HCT116 (cell line): ENCODE measurements around the gene CHST9. TPM values are rescaled to one million over a fixed set of nuclear protein-coding genes. Genes with fewer than 3 reads are reported as not detected.

Experiments
- ATAC-seq: fragments of 200-7000 bp; cut with Tn5 transposase; 2 replicates; pipeline ENCODE4 v1.9.1; 2020; ENCODE audit warnings: mild to moderate bottlenecking, moderate library complexity
- BruUV-seq: library from RNA; stranded (reverse); fragments of 400-500 nt; replicated peaks from 2 replicates; lab custom pipeline; 2021; lab: Mats Ljungman, UMichigan
- CTCF ChIA-PET: fragments of 300-600 bp; sonication (Branson Sonifier 250); formaldehyde crosslinking; loops from one replicate; lab custom pipeline; 2021; ENCODE audit warnings: antibody characterized with exemption; lab: Charles Lee
- POLR2A ChIA-PET: fragments of 300-600, 350-600 bp; sonication (Branson Sonifier 250); formaldehyde crosslinking; loops from one replicate; lab custom pipeline; 2021; ENCODE audit warnings: antibody characterized with exemption; lab: Charles Lee
- RAD21 ChIA-PET, 2 experiments: fragments of 300-600 bp; sonication (Branson Sonifier 250); formaldehyde crosslinking; loops; one replicate each; lab custom pipeline; 2023; ENCODE audit warnings: low total read pairs in 2 of 2; ENCODE audit not compliant: uncharacterized antibody in 2 of 2, unreplicated experiment in 2 of 2, low non-redundant PET in 1 of 2; lab: Charles Lee
- DNase-seq: peaks from one replicate; pipeline ENCODE4 v3.0.0-alpha.2; 2010; ENCODE audit warnings: low read depth, low spot score
- H2AFZ ChIP-seq: fragments of 200-600 bp; shearing (Covaris generic), sonication (generic); 2 replicates; pipeline ENCODE4 v1.6.1; 2017; ENCODE audit warnings: low read depth, mixed run types, mixed read lengths, antibody characterized with exemption, low read length; ENCODE audit not compliant: poor library complexity, severe bottlenecking
- H3K27ac ChIP-seq: 2 replicates; pipeline ENCODE4 v1.5.1; 2012; ENCODE audit warnings: low read depth, low read length
- H3K27me3 ChIP-seq: fragments of 200-600 bp; sonication (generic); 2 replicates; pipeline ENCODE4 v1.6.1; 2016; ENCODE audit warnings: mixed run types, low read length, mixed read lengths; ENCODE audit not compliant: insufficient read depth
- H3K36me3 ChIP-seq, 2 experiments: fragments of 200-500 bp in 1 of 2; fragments of 200-600 bp in 1 of 2; sonication (Bioruptor generic) in 1 of 2; sonication (generic) in 1 of 2; 2 replicates each; pipeline versions ENCODE4 v1.5.1 to v1.6.1; 2014 to 2016; ENCODE audit warnings: low read length in 2 of 2, inconsistent platforms in 1 of 2, mixed read lengths in 1 of 2, mixed run types in 1 of 2; ENCODE audit not compliant: insufficient read depth in 2 of 2, control insufficient read depth in 1 of 2
- H3K4me1 ChIP-seq, 2 experiments: fragments of 200-600 bp in 1 of 2; sonication (generic) in 1 of 2; 2 replicates each; pipeline versions ENCODE4 v1.5.1 to v1.6.1; 2012 to 2017; ENCODE audit warnings: low read length in 2 of 2, inconsistent platforms in 1 of 2, mild to moderate bottlenecking in 1 of 2, mixed read lengths in 1 of 2, mixed run types in 1 of 2, moderate library complexity in 1 of 2; ENCODE audit not compliant: insufficient read depth in 2 of 2, control insufficient read depth in 1 of 2
- H3K4me2 ChIP-seq: fragments of 200-600 bp; sonication (generic); 2 replicates; pipeline ENCODE4 v1.6.1; 2017; ENCODE audit warnings: mixed run types, low read length, mixed read lengths
- H3K4me3 ChIP-seq, 2 experiments: fragments of 200-600 bp in 1 of 2; sonication (generic) in 1 of 2; replicated peaks in 1 of 2; 2 replicates each; pipeline ENCODE4 v1.5.1; 2011 to 2016; ENCODE audit warnings: low read length in 2 of 2, control low read depth in 1 of 2, low read depth in 1 of 2, mild to moderate bottlenecking in 1 of 2, mixed read lengths in 1 of 2, mixed run types in 1 of 2
- H3K79me2 ChIP-seq: fragments of 200-600 bp; sonication (generic); 2 replicates; pipeline ENCODE4 v1.6.1; 2017; ENCODE audit warnings: mild to moderate bottlenecking, mixed run types, low read length, moderate library complexity, mixed read lengths; ENCODE audit not compliant: insufficient read depth
- H3K9ac ChIP-seq: fragments of 200-600 bp; sonication (generic); 2 replicates; pipeline ENCODE4 v1.6.1; 2016; ENCODE audit warnings: low read length, mixed read lengths
- H3K9me2 ChIP-seq: fragments of 200-600 bp; sonication (generic), shearing (Covaris generic); 2 replicates; pipeline ENCODE4 v1.6.1; 2017; ENCODE audit warnings: mixed run types, mild to moderate bottlenecking, moderate library complexity; ENCODE audit not compliant: insufficient read depth
- H3K9me3 ChIP-seq, 2 experiments: fragments of 200-500 bp in 1 of 2; fragments of 200-600 bp in 1 of 2; sonication (Bioruptor generic) in 1 of 2; sonication (generic) in 1 of 2; 2 replicates each; pipeline ENCODE4 v1.6.1; 2014 to 2017; ENCODE audit warnings: low read length in 2 of 2, mixed read lengths in 2 of 2, inconsistent platforms in 1 of 2, low read depth in 1 of 2, mild to moderate bottlenecking in 1 of 2, mixed run types in 1 of 2, moderate library complexity in 1 of 2; ENCODE audit not compliant: control insufficient read depth in 1 of 2, insufficient read depth in 1 of 2
- H4K20me1 ChIP-seq: fragments of 200-600 bp; sonication (generic), shearing (Covaris generic); 2 replicates; pipeline ENCODE4 v1.6.1; 2017; ENCODE audit warnings: mixed run types, mild to moderate bottlenecking, moderate library complexity; ENCODE audit not compliant: insufficient read depth
- ATF3 ChIP-seq: IDR thresholded peaks from 2 replicates; pipeline ENCODE4 v1.6.1; 2012
- CEBPB ChIP-seq: IDR thresholded peaks from 2 replicates; pipeline ENCODE4 v1.6.1; 2012; ENCODE audit warnings: low read depth
- EGR1 ChIP-seq: IDR thresholded peaks from 2 replicates; pipeline ENCODE4 v1.6.1; 2012; ENCODE audit warnings: low read depth
- ELF1 ChIP-seq: IDR thresholded peaks from 2 replicates; pipeline ENCODE4 v1.6.1; 2012; ENCODE audit warnings: low read depth, borderline replicate concordance
- EZH2 ChIP-seq: fragments of 200-600 bp; sonication (generic); IDR thresholded peaks from 2 replicates; pipeline ENCODE4 v1.6.1; 2017; ENCODE audit warnings: antibody characterized with exemption, mixed run types
- EZH2phosphoT487 ChIP-seq: fragments of 200-600 bp; IDR thresholded peaks from 2 replicates; pipeline ENCODE4 v1.6.1; 2018; ENCODE audit warnings: antibody characterized with exemption, borderline replicate concordance
- FOSL1 ChIP-seq: IDR thresholded peaks from 2 replicates; pipeline ENCODE4 v1.6.1; 2012; ENCODE audit warnings: low read depth
- JUND ChIP-seq: IDR thresholded peaks from 2 replicates; pipeline ENCODE4 v1.6.1; 2012
- MAX ChIP-seq: IDR thresholded peaks from 2 replicates; pipeline ENCODE4 v1.6.1; 2012
- POLR2AphosphoS5 ChIP-seq: IDR thresholded peaks from 2 replicates; pipeline ENCODE4 v1.6.1; 2011; ENCODE audit warnings: mild to moderate bottlenecking, low read depth, low read length, moderate library complexity
- REST ChIP-seq: IDR thresholded peaks from 2 replicates; pipeline ENCODE4 v1.6.1; 2012; ENCODE audit warnings: low read depth
- SP1 ChIP-seq: IDR thresholded peaks from 2 replicates; pipeline ENCODE4 v1.6.1; 2012; ENCODE audit warnings: low read depth
- YY1 ChIP-seq: IDR thresholded peaks from 2 replicates; pipeline ENCODE4 v1.6.1; 2011; ENCODE audit warnings: low read length, low read depth, moderate library complexity, mild to moderate bottlenecking; ENCODE audit not compliant: insufficient replicate concordance; ENCODE audit errors: extremely low read depth
- ZBTB33 ChIP-seq: IDR thresholded peaks from 2 replicates; pipeline ENCODE4 v1.6.1; 2011; ENCODE audit warnings: mild to moderate bottlenecking, low read length, moderate library complexity; ENCODE audit not compliant: insufficient replicate concordance; ENCODE audit errors: extremely low read depth
- ZFX ChIP-seq: fragments of 450-650 bp; IDR thresholded peaks from 2 replicates; pipeline ENCODE4 v1.6.1; 2017
- ZNF274 ChIP-seq: fragments of 200-500 bp; sonication (Bioruptor generic); IDR thresholded peaks from 2 replicates; pipeline ENCODE4 v1.6.1; 2014; ENCODE audit warnings: mild to moderate bottlenecking, low read depth, low read length, inconsistent platforms
- intact Hi-C: fragments of 100-400 bp; cut with micrococcal nuclease; formaldehyde crosslinking; loops from 2 replicates; pipeline ENCODE4 v1.10.0; 2022
- total RNA-seq: library from RNA; stranded (reverse); gene quantifications from one replicate; pipeline ENCODE4 v1.2.1, GENCODE V29; 2021; ENCODE audit not compliant: unreplicated experiment

CHST9 gene
- total RNA-seq, 1 experiment from 2014 or later: not detected

GRCh38 chr18:27081701-27082100 lies 103.4 kb downstream of the CHST9 start:
- TF ChIP-seq ZFX (no peak), CEBPB (no peak), EGR1 (no peak), EZH2phosphoT487 (no peak), MAX (no peak), ATF3 (no peak), POLR2AphosphoS5 (no peak), FOSL1 (no peak), EZH2 (no peak), JUND (no peak), YY1 (no peak), ELF1 (no peak), REST (no peak), SP1 (no peak), ZNF274 (no peak), ZBTB33 (no peak)
- H3K9ac ChIP-seq: no peak overlapping the region
- H3K79me2 ChIP-seq: no peaks in the 10 kb centered on the region
- no peaks in the 10 kb centered on the region for H3K9me2 ChIP-seq
- no peaks in the 10 kb centered on the region for H3K9me3 ChIP-seq
- ChIA-PET CTCF (no interaction called here), POLR2A (no interaction called here), RAD21 (no interaction called here)
- no peaks in the 10 kb centered on the region for H3K4me1 ChIP-seq
- H3K27ac ChIP-seq: no peak overlapping the region
- H3K36me3 ChIP-seq: no peaks in the 10 kb centered on the region
- ATAC-seq (no peak), DNase-seq (no peak)
- H3K4me3 ChIP-seq: no peak overlapping the region
- H2AFZ ChIP-seq: no peak overlapping the region
- no peaks in the 10 kb centered on the region for H4K20me1 ChIP-seq
- no peak overlapping the region for H3K4me2 ChIP-seq
- no TSS peak for BruUV-seq
- intact Hi-C loops: no loop called here
- no peaks in the 10 kb centered on the region for H3K27me3 ChIP-seq
